ENCODE results near the gene PFN4.

DNA sequence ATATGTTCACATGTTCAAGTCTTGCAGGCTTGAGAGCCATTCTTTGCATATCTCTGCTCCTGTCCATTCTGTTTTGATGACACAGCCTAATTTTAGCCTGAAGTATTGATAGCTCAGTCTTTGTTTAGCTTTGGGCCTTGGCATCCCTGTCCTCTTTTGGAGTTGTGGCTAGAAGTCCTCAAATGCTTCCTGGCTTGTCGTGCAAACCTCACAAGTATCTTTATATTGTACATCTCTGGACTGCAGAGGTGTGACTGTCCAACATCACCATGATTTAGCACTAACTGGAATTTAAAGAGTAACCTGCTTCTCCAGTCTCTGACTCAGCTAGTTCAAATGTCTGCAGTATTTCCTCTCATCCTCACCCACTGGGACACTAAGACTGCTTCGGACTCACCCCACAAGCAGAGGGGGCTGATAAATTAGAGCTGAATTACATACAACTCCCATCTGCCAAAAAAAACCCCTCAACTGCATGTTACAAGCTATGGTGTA is 11.7 kb downstream of the PFN4 start:
- TF ChIP-seq, protein P1, sequence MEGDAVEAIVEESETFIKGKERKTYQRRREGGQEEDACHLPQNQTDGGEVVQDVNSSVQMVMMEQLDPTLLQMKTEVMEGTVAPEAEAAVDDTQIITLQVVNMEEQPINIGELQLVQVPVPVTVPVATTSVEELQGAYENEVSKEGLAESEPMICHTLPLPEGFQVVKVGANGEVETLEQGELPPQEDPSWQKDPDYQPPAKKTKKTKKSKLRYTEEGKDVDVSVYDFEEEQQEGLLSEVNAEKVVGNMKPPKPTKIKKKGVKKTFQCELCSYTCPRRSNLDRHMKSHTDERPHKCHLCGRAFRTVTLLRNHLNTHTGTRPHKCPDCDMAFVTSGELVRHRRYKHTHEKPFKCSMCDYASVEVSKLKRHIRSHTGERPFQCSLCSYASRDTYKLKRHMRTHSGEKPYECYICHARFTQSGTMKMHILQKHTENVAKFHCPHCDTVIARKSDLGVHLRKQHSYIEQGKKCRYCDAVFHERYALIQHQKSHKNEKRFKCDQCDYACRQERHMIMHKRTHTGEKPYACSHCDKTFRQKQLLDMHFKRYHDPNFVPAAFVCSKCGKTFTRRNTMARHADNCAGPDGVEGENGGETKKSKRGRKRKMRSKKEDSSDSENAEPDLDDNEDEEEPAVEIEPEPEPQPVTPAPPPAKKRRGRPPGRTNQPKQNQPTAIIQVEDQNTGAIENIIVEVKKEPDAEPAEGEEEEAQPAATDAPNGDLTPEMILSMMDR (IDR thresholded peaks at IDR 0.05 in 8 of 11, conservative IDR thresholded peaks at IDR 0.05 in 3 of 11): no peak
- TF ChIP-seq POLR2A (IDR thresholded peaks at IDR 0.05) (no peak), POLR2AphosphoS5 (IDR thresholded peaks at IDR 0.05) (no peak)

Measured in spleen (tissue), 7 donors.